ENCODE measurements around the gene PAQR6. TPM values are rescaled to one million over a fixed set of nuclear protein-coding genes. Genes with fewer than 3 reads are reported as not detected.

The PAQR6 gene
- total RNA-seq, 1 experiment from 2014 or later: 1.0 TPM

DNA sequence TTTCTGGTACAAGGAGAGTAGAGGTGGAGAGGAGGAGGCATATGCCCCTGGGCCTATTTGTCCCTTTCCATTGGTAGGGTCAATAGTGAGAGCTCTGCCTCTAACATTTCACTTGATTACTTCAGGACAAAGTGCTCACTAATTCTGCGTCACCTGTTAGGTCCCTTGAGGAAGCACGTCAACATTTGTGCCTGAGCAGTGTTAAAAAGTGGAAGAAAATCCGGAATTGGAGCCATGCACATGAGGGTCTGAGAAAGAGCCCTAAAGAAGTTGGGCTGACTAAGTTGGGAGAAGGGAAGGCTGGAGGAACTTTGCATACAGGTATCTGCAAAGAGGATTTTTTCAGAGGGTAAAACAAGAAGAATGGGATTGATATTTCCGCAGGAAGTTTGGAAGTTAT is 52.0 kb downstream of the PAQR6 start:
- no peak for DNase-seq (ENCODE audit: low read depth)

DNA sequence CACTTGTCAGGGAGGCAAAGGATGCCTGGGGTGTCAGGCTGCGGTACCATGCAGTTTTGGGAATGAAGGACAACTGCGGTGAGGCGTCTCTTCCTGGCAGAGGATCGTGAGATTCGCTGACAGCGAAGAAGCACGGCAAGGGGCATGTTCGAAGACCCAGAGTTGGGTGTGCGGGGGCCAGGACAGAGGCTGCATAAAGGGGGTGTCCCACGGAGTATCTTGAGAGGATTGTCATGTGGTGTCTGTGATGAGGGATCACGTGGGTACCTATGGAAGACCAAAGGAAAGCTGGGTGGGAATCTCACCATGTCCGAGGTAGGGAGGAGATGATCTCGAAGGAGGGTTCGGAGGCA is 53.6 kb downstream of the PAQR6 start:
- peak; percentile 9 for DNase-seq (ENCODE audit: low read depth)

DNA sequence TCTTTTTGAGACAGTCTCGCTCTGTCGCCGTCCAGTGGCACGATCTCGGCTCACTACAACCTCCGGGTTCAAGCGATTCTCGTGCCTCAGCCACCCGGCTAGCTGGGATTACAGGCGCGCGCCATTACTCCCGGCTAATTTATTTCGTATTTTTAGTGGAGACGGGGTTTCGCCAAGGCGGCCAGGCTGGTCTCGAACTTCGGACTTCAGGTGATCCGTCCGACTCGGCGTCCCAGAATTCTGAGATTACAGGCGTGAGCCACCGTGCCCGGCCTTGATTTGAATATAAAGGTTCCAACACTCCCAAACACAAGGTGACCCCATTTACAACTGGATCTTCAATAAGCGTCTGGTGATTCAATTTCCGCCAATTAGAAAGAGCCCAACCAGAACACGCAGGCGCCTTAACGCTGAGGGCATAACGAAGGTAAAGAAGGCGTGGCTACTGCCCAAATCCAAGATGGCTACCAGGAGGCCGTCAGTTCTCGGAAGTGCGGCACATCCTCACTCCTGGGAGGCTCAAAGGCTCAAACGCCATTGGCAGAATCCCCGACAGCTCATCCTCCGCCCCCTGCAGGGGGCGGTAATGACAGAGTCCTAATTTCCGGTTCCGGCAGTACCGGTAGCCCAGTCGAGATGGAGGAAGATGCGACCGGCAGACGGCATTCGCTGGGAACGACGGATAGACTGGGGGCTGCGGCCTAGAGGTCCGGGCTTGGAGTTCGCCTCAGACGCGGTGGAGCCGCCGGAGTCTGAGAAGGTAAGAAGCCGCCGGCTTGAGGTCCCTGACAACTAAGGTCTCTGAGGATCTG is 54.2 kb downstream of the PAQR6 start, which contains the start of gene SLC25A44:
Gene SLC25A44, plus strand, starts transcription at position 617 of the 812 bp plus-strand sequence. CDS start 5,744 bp downstream, outside the sequence.
- peak; percentile 98 for DNase-seq (ENCODE audit: low read depth)

Other genes with a start within 250 kb of the PAQR6 start
- 1,065 and 1,666 TPM in 2 replicates for gene SSR2, start 227.1 kb downstream of the PAQR6 start, total RNA-seq (2014; rRNA removed; shearing (Covaris generic))
- 18.8 and 26.5 TPM in 2 replicates for gene UBQLN4, start 194.3 kb downstream of the PAQR6 start, total RNA-seq (2014; rRNA removed; shearing (Covaris generic))
- 41.7 and 60.2 TPM in 2 replicates for gene LAMTOR2, start 193.3 kb downstream of the PAQR6 start, total RNA-seq (2014; rRNA removed; shearing (Covaris generic))
- not detected in 2 replicates for gene RAB25, start 186.9 kb downstream of the PAQR6 start, total RNA-seq (2014; rRNA removed; shearing (Covaris generic))
- gene MEX3A, start 165.6 kb downstream of the PAQR6 start, total RNA-seq (2014; rRNA removed; shearing (Covaris generic)): 2.5 and 3.2 TPM in 2 replicates
- gene LMNA, start 133.3 kb downstream of the PAQR6 start, total RNA-seq (2014; rRNA removed; shearing (Covaris generic)): 396 and 698 TPM in 2 replicates
- gene SEMA4A, start 94.5 kb downstream of the PAQR6 start, total RNA-seq (2014; rRNA removed; shearing (Covaris generic)): 0.37 and 1.3 TPM in 2 replicates
- 18.5 and 25.8 TPM in 2 replicates for gene SLC25A44, start 54.0 kb downstream of the PAQR6 start, total RNA-seq (2014; rRNA removed; shearing (Covaris generic))
- gene PMF1, start 35.0 kb downstream of the PAQR6 start, total RNA-seq (2014; rRNA removed; shearing (Covaris generic)): 96.1 and 109 TPM in 2 replicates
- not detected in 2 replicates for gene BGLAP, start 5.9 kb downstream of the PAQR6 start, total RNA-seq (2014; rRNA removed; shearing (Covaris generic))
- 66.7 and 97.0 TPM in 2 replicates for gene SMG5, start 34.8 kb upstream of the PAQR6 start, total RNA-seq (2014; rRNA removed; shearing (Covaris generic))
- 2.1 and 2.2 TPM in 2 replicates for gene TMEM79, start 36.3 kb upstream of the PAQR6 start, total RNA-seq (2014; rRNA removed; shearing (Covaris generic))
- 95.1 and 99.0 TPM in 2 replicates for gene GLMP, start 47.6 kb upstream of the PAQR6 start, total RNA-seq (2014; rRNA removed; shearing (Covaris generic))
- not detected in 2 replicates for gene VHLL, start 51.3 kb upstream of the PAQR6 start, total RNA-seq (2014; rRNA removed; shearing (Covaris generic))
- 406 and 432 TPM in 2 replicates for gene CCT3, start 90.2 kb upstream of the PAQR6 start, total RNA-seq (2014; rRNA removed; shearing (Covaris generic))
- not detected in 2 replicates for gene TSACC, start 90.5 kb upstream of the PAQR6 start, total RNA-seq (2014; rRNA removed; shearing (Covaris generic))
- not detected in 2 replicates for gene RHBG, start 121.2 kb upstream of the PAQR6 start, total RNA-seq (2014; rRNA removed; shearing (Covaris generic))